Activated gamma-delta T cell treated with anti-CD3 and anti-CD28 coated beads, Interleukin-2, amount 50 U/mL, for 16 hours (primary cell): ENCODE measurements around the gene SND1.

Experiments used
- DNase-seq: peaks from one replicate; pipeline ENCODE4 v3.0.0-alpha.2; 2020; ENCODE audit warnings: low read depth

Gene SND1

DNA sequence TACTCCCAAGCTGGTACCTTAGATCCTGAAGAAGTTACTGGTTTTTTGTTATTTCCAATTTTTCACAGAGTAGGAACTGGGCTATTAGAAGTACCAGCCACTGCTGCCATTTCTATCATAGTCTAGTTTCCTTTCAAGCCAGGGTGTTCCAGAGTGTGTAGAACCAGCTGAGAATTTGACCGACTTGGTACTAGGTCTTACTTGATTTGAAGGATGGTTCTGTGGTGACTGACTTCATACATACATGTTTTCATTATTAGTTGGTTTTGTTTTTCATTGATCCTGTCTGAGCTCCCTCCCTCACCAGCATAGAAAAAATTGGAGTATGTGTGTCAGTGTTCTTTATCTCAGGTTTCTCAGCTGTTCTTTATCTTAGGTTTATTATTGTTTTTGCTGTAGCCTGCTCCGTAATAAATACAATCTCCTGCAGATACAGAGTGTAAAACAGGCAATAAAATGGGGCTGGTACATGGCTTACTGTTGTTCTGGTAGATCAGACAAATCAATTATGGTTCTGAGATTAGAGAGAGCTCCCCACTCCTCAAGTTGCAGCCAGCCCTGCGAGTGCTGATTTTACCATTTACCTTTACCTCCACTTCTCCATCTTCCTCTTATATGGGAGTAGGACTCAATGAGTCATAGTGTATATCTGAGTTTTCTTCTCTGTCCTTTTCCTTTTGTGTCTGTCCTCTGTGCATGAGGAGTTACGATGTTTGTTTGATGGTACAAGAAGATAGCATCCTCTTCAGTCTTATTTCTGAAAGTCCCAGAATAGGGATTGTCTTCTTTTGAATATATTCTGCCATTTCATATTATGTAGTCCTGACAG, 256.6 kb downstream of the SND1 start:
- no peak for DNase-seq

- no peak for DNase-seq
Measured at GRCh38 chr7:127909424-127910152, 257.6 kb downstream of the SND1 start.

GRCh38 chr7:127910670-127911069, 258.7 kb downstream of the SND1 start:
- no peak for DNase-seq

GRCh38 chr7:127911968-127912511, 260.0 kb downstream of the SND1 start:
- no peak for DNase-seq

- no peak for DNase-seq
Measured at GRCh38 chr7:127912901-127913300, 260.9 kb downstream of the SND1 start.

DNA sequence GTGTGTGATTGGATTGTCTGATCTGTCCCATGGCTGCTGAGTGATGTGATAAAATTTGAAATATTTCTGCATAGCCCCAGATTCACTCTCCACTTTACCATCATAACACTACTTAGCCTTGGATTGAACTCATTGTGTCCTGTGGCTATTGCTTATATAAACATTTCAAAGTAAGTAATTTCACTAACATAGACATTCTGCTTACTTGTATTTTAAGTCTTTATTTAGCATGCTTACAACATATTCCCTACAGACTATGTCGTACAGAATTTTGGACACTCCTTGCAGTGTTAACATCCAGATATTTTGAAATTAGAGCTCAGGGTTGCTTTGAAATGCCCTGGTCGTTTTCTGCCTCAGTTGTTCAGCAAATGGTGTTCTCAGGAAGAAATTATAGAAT, 261.7 kb downstream of the SND1 start:
- DNase-seq: no peak

DNA sequence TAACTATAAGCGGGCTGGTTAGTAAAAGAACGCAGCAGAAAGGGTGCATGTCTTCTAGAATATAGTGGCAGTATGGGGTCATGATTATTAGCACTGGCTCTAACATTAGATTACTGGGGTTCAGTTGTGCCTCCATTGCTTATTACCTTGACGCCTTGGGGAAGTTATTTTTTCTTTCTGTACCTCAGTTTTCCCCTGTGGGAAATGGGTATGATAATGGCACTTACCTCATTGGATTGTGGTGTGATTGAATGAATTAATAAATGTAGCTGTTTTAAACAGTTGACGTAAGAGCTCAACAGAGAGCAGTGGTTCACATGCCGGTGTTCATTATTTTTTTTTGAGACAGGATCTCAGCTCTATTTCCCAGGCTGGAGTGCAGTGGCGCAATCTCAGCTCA, 262.7 kb downstream of the SND1 start:
- no peak for DNase-seq

DNA sequence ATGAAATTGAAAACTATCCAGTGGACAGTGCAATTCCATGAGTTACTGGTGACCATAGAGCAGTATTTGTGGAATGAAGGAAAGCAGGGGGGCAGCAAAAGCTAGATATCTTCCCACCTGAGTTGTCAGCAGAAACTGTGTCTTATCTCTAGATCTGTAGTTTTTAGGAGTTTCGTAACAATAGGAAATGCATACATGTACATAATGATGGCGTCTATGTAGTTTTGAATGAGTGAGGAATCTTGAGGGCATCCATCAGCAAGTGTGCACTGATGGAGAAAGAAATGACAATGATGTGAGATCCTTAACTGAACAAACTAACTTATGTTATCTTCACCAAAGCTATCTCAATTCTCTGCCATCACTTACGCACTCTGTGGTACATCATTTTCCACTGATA, 264.7 kb downstream of the SND1 start:
- DNase-seq: no peak

GRCh38 chr7:127918130-127918529, 266.1 kb downstream of the SND1 start:
- DNase-seq: no peak

DNA sequence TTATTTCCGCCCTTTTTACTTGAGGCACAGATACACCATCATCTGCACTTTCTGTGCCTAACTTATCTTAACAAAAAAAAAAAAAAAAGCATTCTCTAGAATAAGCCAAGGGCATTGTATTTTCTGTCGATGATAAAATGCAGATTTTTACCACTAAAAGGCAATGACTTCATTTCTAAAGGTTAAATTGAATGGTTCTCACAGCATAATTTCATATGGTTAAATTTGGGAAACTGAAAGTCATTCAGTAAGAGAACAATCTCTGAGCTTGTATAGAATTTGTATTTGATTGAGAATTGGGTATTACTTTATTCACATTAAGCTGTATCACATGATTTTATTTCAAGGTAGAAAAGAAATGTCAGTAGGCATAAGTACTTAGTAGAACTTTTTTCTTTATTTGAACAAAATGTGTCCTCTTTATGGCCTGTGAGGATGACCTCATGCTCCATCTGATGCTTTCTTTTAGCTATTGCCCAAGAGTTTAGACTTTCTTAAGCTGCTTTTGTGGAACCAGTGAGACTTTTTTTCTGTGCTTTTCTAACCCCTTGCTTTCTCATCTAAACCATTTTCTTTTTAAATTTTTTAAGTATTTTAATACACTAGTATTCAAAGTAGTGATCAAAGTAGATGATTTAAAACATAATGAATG, 268.9 kb downstream of the SND1 start:
- DNase-seq: no peak

GRCh38 chr7:127922656-127923055, 270.7 kb downstream of the SND1 start:
- no peak for DNase-seq

DNA sequence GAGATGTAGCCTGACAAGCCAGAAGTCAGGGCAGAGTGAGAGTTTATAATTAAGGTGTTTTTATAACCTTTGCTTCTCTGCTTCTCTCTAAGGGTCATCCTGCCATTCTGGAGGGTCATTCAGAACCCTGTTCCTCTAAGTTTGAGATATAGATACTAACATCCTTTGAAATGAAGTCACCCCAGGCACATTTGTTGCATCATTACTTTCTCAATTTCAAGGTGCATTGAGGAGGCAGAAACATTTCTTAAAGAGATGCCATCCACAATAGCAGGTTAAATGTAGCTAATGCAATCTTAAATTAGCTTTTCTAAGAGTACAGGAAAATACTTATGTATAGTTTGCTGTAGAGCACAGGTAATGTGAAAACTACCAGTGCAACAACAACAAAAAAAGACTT, 272.9 kb downstream of the SND1 start:
- no peak for DNase-seq

GRCh38 chr7:127927348-127927696, 275.3 kb downstream of the SND1 start:
- DNase-seq: no peak

- DNase-seq: no peak
Measured at GRCh38 chr7:127928222-127928621, 276.2 kb downstream of the SND1 start.

GRCh38 chr7:127928852-127929251, 276.9 kb downstream of the SND1 start:
- DNase-seq: no peak

- DNase-seq: no peak
Measured at GRCh38 chr7:127930341-127931328, 278.6 kb downstream of the SND1 start.

- no peak for DNase-seq
Measured at GRCh38 chr7:127932076-127932475, 280.1 kb downstream of the SND1 start.

DNA sequence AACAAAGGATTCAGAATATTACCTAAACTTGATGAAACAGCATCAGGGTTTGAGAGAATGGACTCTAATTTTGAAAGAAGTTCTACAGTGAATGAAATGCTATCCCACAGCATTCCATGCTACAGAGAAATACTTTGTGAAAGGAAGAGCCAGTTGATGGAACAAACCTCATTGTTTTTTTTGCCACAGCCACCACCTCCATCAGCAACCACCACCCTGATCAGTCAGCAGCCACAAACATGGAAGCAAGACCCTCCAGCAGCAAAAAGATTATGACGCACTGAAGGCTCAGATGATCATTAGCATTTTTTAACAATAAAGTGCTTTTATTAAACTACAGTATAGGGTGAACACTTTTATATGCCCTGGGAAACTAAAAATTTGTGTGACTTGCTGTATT, 280.5 kb downstream of the SND1 start:
- DNase-seq: no peak

- no peak for DNase-seq
Measured at GRCh38 chr7:127933146-127933545, 281.2 kb downstream of the SND1 start.

DNA sequence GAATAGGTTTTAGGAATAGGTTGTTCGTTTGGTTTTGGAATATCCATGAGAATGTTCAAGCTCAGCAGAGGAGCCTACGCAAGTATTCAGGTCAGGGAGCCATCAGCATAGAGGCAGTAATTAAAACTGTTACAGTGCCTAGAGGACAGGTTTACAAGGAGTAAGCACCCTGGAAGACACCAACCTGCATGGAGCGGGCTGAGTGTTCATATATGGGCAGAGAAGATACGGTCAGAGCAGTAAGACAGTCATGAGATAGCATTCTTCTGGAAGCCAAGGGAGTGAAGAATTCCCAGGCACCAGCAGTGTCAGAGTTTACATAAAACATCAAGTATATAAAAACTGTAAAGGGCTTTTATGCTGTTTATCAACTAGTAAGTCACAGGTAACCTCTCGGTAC, 282.7 kb downstream of the SND1 start:
- DNase-seq: no peak

DNA sequence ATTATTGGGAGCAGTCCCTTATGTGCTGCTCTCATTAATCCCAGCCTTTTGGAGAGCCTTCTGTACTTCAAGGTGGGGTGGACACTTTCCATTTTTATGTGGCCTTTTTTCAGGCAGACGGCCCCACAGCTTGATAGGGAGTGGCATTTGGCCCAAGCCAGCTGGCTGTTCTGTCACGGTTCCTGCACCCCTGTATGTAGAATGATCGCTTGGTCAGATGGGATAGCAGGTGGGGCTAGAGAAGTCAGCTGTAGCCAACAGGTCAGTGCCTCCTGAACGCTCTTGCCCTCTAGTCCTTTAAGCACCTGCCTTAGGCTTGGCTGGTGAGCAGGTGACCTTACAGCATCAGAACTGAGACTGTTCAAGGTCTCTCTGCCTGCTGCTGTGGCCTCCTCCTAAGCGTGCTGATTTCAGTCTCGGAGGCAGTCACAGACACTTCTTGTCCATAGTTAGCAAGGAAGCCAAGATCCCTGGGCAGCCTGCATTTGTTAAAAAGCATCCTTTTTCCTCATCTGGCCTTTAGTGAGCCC, 283.9 kb downstream of the SND1 start:
- no peak for DNase-seq
